Activated CD4-positive, CD25-positive, alpha-beta regulatory T cell treated with anti-CD3 and anti-CD28 coated beads, Interleukin-2, amount 50 U/mL, for 16 hours (primary cell): ENCODE results near the gene STK38L.

ENCODE experiments used
- DNase-seq: peaks from one replicate; pipeline ENCODE4 v3.0.0-alpha.2; 2020; ENCODE audit warnings: low read depth, low spot score

Gene STK38L

DNA sequence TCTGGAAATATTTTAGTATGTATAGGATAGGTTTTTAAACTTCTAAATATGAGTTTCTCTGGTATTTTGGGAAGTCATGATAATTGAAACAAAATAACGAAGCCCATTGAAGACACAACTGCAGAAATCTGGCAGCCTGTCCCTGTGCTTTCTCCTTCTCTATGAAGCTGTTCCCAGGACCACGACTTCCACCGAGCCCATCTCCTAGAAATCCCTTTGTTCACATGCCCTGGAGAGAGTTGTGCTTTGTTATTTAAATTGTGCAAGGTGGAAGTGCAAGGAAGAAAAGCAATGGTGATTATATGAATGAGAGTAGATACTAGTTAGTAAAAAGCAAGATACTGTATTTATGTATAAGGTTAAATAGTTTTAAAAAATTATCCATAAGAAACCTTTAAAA, 32.2 kb downstream of the STK38L start:
- DNase-seq, result no peak

DNA sequence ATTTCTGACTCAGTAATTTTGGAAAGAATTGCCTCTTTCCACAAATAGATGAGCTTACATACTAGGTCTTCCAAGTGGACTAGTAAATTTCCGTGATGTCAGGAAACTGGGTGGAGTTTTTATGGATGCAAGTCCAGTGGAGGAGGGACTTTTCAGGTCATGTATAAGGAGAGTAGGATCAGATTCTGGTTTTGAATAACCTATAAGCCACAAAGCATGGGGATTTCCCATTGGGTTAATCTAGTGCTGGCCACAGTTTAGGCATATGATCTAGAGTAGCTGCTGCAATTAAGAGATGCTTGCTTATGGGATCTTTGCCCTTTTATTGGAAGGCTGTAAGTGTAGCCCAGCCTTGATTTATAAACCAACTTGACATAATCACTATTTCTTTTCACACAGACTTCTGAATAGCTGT, 33.8 kb downstream of the STK38L start:
- no peak for DNase-seq

DNA sequence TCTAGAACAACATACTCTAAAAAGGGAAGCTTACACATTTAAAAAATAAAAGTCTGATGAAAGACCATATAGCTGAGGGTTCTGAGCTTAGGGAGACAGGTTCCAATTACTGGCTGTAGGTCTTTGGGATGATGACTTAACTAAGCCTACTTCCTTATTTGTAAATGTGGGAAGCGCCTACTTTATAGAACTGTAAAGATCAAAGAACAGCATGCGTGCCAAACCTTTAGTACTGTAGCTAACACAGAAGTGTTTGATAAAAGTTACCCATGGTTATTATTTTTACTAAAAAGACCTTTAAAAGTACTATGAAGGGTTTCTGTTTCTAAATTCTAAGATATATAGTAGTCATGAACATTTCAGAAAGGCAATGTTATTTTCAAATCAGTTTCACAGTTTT, 35.7 kb downstream of the STK38L start:
- no peak for DNase-seq

DNA sequence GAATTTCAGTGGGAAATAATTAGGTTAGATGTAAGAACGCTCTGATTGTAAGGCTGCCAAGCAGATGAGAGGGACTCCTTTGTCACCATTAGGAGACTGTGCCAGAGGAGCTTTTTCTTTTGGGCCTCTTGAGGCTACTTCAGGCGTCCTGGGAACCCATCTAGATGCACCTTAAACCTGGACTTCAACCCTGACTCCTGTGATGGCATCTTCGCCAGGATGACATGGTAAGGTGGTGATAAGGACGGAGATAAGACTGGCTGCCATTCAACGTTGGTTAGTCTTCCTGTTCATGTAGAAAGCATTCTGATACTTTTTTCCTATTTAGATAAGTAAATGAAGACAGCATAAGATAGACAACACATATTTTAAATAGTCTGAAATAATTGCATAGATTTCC, 36.3 kb downstream of the STK38L start:
- DNase-seq, result no peak

DNA sequence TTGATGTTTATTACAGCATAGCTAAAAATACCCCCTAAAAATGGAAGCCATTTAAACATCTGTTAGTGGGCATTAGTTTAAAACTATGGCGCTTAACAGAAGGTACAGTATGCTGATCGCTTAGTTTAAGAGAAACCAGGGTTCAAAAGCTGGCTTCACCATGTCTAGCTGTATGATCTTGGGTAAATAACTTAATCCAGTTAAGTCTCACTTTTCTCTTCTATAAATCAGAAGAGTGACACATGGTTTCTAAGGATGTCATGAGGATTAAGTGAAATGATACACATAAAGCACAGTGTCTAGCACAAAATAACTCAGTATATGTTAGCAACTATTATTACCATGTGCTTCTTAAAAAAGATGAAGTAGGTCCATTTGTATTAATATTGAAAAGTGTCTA, 38.7 kb downstream of the STK38L start:
- no peak for DNase-seq

DNA sequence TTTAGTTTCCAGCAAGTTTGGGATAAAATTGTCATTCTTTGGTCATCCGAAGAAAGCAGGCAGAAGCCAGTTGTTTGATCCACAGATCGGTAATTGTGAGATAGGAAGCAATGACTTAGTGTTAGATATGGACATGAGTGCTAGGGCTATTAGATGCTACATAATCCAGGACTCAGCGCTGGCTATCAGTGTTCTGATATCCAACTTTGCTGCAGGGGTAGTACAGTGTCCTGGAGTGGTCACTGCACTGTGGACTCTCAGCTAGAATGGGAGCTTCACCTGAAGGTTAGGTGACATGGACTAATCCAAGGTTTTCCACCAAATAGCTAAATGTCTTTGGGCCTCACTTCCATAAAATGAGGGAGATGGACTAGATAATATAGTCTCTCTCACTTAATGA, 39.9 kb downstream of the STK38L start:
- DNase-seq, result no peak

DNA sequence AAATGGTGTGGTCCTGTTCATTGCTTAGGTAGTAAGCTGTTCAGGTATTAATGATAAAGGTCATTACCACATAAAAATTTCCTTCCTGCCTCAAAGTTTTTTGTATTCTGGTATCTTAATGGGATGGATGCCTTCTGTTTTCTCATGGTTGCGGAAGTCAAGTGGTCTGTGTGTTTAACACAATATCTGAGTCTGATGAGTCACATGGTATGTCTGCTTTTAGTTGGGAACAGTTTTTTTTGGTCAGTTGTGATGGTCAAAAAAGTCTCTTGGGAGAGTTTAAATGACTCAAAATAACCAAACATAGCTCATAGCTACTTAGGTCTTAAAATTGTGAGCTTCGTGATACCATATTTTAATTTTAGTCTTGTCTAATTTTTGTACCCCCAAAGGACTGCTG, 40.7 kb downstream of the STK38L start:
- no peak for DNase-seq

DNA sequence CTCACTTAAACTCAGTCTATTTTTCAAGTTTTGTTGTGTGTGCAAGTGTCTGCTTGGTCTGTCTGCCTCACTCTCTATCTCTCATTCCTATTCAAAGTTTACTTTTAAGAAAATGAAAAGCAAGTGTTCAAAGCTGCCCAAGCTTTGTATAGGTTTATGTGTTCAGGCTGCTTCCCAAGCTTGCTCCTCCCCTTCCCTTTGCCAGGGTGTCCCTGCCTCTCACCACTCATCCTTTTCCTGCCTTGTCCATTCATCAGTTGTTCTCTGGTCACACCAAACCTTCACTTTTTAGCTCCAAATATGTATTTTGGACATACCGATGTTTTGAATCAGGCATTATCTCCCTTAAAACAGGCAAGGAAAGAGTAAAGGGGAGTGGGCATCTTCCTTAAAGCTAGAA, 41.3 kb downstream of the STK38L start:
- DNase-seq, result no peak

DNA sequence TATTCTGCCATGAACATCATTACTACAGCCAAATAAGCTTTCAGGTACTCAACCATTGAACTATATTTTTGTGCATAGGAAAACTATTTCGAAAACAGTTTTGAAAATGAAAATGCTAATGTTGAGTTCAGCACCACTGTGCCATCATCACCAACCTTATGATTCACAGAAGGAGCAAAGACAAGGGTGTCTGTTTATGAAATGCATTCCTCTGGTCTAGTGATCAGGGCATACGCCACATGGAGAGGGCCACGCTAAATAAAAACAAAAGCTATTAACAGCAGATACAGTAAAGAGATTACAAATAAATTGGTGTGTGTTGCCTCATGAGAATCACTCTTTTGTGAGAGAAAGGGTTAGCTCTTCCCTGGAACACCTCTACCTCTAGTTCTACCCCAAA, 45.3 kb downstream of the STK38L start:
- DNase-seq, result no peak

DNA sequence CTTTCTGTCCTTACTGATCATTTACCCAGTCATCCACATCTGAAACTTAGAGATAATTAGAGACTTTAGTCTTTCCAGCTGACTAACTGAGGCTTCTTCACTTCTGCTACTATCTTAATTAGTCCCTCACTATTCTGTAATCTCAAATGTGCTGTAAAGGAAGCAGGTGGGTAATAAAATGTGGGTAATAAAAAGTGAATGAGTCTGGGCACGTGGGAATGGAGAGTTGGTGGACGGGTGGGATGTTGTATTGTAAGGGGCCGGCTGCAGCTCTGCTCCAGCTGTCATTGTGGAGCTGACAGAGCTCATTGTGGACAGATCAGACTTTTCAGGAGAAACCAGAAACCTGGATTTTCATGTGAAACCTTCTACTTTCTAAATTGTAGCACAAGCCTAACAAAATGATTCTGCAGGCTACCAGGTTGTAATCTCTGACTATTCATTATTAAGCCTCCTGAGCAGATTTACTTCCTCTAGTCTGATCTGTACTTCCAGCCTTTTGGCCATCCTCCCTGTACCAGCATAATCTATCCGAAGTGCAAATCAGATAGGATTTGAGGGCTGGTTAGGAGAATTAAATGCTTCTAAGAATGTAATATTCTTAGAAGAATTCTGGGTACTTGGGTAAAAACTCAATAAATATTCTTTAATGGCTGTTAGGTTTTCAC, 46.5 kb downstream of the STK38L start:
- DNase-seq, result no peak

DNA sequence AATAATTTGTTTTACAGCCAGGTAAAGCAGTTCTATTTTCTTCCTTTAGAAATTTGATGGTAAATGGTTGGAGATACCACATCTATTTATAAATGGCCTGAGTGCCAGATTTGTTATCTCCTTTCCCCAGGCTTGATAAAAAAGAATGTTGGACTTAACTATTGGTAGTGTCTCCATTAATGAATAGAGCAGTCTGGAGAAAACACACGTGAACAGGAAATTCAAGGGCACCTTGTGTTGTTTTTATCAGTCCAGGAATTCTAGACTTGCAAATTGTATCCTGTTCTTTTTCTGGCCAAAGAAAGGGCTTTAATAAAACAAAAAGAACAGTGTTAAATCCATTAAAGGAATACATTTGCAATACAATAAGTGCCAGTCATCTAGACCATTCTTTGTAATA, 47.8 kb downstream of the STK38L start:
- DNase-seq, result no peak

DNA sequence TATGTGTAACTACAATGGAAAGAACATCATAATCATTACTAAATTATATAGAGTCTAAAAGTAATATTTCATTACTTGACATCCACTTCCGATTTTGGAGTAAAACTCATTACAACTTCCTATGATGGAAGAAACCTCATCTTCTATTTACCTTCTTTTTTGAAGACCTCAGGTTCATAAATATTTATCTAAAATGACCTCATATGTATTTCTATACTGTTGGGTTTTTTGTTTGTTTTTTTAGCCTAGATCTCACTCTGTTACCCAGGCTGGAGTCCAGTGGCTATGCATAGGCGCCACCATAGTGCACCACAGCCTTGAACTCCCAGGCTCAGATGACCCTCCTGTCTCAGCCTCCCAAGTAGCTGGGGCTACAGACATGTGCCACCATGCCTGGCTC, 48.6 kb downstream of the STK38L start:
- DNase-seq, result no peak

DNA sequence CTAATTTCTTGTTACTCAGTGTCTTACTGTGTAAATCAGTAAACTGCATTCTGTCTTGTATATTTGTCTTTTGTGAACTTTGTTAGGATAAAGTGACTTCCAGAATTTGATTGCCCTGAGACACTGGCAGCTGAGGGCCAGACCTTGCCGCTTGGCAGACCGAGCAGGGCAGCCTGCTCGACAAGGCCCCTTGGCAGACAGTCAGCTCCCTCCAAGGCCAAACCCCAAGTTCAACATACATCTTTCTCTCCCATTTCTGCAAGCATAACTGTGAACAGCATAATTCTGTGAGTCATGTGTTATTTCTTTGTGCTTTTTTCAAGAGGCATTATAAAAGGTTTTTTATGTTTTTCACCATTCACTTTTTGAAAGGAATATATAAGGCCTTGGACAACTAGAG, 49.4 kb downstream of the STK38L start:
- no peak for DNase-seq

DNA sequence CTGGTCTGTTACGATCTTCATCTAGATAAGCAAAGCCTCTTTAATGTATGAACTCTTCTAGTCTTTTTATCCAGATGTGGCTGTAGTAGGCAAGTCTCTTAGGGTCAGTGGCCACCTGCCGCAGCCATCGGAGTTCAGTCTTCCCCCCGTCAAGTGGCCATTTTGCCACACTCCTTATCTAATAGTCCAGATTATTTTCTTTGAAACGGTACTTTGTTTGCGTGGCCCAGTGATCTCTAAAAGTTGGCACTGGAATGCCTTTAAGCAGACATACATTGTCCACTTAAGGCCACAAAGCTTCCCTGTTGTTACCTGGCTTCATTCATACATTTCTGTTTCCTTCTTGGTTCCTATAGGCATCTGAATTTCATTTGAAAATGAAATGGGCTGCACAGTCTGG, 52.6 kb downstream of the STK38L start:
- DNase-seq, result no peak

DNA sequence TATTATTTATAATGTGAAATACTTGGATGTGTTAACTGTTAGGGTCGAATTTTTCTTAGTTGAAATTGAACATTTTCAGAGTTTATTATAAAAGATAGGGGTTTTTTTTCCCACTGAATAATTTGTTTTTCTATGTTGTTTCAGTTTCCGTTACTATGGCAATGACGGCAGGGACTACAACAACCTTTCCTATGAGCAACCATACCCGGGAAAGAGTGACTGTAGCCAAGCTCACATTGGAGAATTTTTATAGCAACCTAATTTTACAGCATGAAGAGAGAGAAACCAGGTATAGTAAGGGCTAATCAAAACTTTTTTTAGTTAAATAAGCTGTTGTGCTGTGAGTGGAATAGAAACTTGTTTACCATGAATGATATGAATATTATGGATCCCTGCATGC, 53.5 kb downstream of the STK38L start:
- no peak for DNase-seq

DNA sequence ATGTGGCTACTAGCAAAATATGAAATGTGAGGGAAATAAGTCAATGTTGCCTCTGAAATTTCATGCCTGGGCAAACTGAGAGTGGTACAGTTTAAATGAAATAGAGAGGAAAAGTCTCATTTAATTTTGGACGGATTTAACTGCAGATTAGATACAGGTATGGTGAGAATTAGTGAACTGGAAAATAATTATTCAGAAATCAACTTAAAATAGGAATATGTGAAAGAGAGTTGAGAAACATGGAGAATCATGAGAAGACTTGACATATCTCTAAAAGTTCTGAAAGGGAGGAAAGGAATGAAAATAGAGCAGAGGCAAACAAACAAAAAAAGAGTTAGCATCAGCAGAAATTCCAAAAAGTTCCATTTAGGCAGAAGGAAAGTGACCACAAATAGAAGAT, 55.0 kb downstream of the STK38L start:
- no peak for DNase-seq

DNA sequence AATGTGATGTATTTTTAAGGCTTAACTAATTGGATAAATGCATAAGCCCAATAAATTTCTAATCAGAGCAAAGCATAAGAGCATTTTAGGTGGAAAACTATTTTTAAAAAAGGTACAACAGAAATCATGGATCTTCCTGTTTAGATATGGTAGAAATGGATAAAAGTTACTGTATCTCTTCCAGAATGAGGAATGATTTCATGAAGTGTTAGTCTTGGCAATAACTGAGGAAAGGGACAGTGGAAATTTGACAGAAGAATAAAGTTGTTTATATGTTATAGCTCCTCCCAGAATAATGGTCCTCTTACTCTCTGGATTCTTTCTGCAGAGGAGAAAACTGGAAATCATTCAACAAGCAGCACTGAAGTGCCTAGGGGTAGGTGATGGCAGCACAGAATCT, 56.1 kb downstream of the STK38L start:
- no peak for DNase-seq

DNA sequence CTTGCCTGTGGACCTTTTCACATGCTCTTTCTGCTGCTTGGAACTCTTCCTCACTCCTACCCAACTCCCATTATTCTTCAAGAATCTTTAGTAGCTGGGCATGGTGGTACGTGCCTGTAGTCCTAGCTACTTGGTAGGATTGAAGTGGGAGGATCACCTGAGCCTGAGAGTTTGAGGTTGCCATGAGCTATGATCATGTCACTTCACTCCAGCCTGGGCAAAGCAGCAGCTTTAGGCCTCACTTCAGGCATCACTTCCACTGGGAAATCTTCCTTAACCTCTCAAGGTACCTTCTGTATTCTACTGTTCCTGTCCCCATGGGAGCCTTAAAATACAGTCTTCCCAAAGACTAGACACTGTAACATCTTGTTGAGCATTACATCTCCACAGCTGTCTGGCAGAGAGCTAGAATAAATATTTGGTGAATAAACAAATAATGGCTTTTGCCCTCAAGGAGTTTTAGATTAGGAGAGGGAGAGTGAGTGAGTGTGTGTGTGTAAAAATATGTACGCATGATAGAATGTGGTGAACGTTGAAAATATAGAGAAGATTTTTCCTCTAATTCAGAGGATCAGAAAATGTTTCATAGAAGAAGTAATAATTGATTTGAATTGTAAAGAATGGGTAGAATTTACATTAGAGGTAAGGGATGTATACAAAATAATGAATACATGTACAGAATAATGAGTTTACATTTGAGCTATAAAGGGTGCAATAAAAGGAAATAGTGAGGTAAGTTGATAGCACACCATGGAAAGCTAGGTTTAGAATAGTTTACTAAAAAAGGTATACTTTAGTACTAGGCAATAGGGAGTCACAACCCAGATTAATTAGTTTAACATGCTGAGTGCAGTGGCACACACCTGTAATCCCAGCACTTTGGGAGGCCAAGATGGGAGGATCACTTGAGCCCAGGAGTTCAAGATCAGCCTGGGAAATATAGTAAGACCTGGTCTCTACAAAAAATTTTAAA, 59.3 kb downstream of the STK38L start:
- no peak for DNase-seq

DNA sequence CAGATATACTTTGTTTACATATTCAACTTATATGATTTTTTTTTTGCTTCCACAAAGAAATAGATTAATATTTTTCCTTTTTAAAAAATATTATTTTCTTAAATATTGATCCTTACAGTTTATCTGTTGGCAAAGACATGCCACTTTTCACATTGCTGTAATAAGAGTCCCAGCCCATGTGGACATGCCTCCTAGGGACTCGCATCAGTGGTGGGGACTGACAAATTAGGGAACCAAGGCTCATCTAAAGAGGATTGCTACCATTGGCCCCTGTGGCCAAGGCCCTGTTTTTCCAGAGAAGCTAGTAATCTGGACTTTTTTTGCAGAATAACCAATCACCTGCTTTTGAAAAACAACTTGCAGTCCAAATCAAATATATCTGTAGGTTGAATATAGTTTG, 60.8 kb downstream of the STK38L start:
- no peak for DNase-seq

DNA sequence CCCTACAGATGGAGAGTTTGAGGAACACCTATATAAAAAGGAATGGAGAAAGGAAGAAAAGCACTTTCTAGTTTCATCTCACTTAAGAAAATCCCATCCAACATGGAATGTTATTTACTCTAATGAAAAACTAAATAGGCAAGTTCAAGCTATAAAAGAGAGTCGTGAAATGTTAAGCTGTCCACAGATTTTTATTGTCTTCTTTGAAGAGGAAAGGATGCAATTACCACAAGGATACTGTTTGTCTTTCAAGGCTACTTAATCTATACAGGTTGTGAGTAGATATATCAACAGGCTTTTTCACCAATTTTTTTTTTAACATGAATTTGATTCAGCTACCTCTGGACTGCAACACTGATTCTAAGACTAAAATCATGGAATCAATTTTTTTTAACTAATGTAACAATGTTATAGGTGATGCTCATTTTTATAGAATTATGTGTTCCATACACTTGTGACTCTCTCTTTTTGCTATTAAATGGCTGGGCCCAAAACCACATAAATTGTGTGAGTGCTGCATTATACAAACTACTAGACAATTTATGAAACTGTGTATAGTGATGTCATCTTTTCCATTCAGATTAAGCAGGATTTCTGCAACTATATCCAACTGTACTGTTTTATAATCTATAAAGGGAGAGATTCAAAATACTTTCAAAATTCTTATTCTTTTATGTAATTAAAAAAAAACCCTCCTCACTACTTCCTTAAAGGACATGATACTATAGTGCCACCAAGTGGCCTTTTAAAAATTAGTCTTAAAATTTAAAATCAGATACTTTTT, 61.8 kb downstream of the STK38L start:
- DNase-seq, result no peak

DNA sequence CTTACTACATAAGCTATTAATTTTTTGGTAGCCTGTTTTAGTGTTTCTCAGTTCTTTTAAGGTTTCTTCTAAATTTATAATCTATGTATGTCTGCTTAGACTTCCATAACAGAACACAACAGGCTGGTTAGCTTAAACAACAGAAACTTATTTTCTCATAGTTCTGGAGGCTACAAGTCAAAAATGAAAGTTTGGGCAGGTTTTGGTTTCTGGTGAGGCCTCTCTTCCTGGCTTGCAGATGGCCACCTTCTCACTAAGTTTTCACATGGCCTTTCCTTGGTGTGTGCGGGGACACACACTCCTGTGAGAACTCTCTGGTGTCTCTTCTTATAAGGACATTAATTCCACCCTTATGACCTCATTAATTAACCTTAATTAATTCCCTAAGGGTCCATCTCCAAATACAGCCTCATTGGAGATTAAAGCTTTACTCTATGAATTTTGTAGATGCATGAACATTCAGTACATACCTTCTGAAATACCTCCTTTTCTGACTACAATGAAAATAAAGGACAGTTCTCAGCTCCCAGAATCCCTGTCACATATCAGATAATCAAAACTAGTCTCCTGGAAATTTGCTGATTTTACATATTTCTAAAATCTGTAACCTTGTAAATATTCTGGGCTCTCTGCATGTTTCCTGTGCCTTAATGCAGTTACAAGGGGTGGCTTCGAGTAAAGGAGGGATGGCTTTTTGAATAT, 65.4 kb downstream of the STK38L start:
- DNase-seq, result no peak

DNA sequence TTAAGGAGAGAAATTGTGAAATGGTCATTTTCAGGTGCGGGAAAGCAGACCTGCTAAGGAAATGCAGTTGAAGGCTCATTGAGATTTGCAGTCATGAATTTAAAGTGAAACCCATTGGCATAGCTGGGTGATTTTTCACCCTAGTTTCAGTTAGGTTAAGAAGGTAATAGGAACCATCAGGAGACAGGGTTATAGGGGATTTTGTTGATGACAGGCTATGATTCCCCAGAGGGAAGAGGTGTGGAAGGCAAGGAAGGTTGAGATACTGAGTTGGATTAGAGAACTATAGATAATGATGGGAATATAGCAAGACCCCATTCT, 65.9 kb downstream of the STK38L start:
- DNase-seq, result no peak
